HepG2 (cell line): ENCODE data around the gene FNIP2. TPM values are rescaled to one million over a fixed set of nuclear protein-coding genes. Genes with fewer than 3 reads are reported as not detected.

Source experiments
- CBFB ChIP-seq: sonication (generic); formaldehyde crosslinking; IDR thresholded peaks from 2 replicates; pipeline ENCODE4 v1.4.0; 2020; ENCODE audit warnings: missing genetic modification reagents
- E2F2 ChIP-seq: sonication (generic); formaldehyde crosslinking; IDR thresholded peaks from 2 replicates; pipeline ENCODE4 v1.4.0; 2020; ENCODE audit warnings: missing genetic modification reagents, borderline replicate concordance
- ELF4 ChIP-seq: sonication (generic); formaldehyde crosslinking; IDR thresholded peaks from 2 replicates; pipeline ENCODE4 v1.5.0; 2020; ENCODE audit warnings: missing genetic modification reagents, mild to moderate bottlenecking, moderate library complexity, borderline replicate concordance
- SMAD3 ChIP-seq: sonication (generic); formaldehyde crosslinking; IDR thresholded peaks from 2 replicates; pipeline ENCODE4 v1.4.0; 2020; ENCODE audit warnings: missing genetic modification reagents
- ZNF143 ChIP-seq: sonication (generic); formaldehyde crosslinking; IDR thresholded peaks from 2 replicates; pipeline ENCODE4 v1.4.0; 2020; ENCODE audit warnings: missing genetic modification reagents
- ZNF556 ChIP-seq: sonication (generic); formaldehyde crosslinking; IDR thresholded peaks from 2 replicates; pipeline ENCODE4 v1.4.0; 2020; ENCODE audit warnings: mild to moderate bottlenecking, missing genetic modification reagents, borderline replicate concordance
- polyA plus RNA-seq, 8 experiments: library from polyadenylated mRNA; depleted of rRNA in 3 of 8; stranded (reverse) in 7 of 8; unstranded in 1 of 8; fragments of >200 nt; fragmentation: Illumina TruSeq in 4 of 8; extraction: Trizol in 4 of 8; gene quantifications; 2 replicates each; pipeline versions ENCODE4 v1.2.1 to v1.2.3, GENCODE V29; 2011 to 2016; ENCODE audit warnings: low read depth in 4 of 8, missing spikeins in 1 of 8, mixed read lengths in 1 of 8; ENCODE audit not compliant: insufficient read depth in 1 of 8
- total RNA-seq, 5 experiments: library from RNA; depleted of rRNA; stranded (reverse); fragments of >200 nt; fragmentation: Illumina TruSeq; extraction: Trizol; gene quantifications; 2 replicates each; pipeline ENCODE4 v1.2.3, GENCODE V29; 2016; ENCODE audit warnings: low read depth in 1 of 5
- TF ChIP-seq, protein P1 (sequence below): sonication (generic); formaldehyde crosslinking; IDR thresholded peaks from 2 replicates; pipeline ENCODE4 v1.4.0; 2020; ENCODE audit warnings: low read depth, mild to moderate bottlenecking, missing genetic modification reagents
- TF ChIP-seq, protein P2 (sequence below): fragments of 450-650 bp; IDR thresholded peaks from 2 replicates; pipeline ENCODE4 v1.6.1; 2016
- TF ChIP-seq, protein P3 (sequence below): sonication (generic); formaldehyde crosslinking; IDR thresholded peaks from 2 replicates; pipeline ENCODE4 v1.9.0; 2021; ENCODE audit warnings: missing genetic modification reagents, borderline replicate concordance

Gene FNIP2
- total and polyA plus RNA-seq, 2 of the 13 experiments (the other 11 are each of a cell fraction or from before 2014, with no cell fraction given): 15.5 to 21.0 TPM

GRCh38 chr4:158863296-158863695 lies 94.5 kb downstream of the FNIP2 start (continued):
- TF ChIP-seq, protein P1, sequence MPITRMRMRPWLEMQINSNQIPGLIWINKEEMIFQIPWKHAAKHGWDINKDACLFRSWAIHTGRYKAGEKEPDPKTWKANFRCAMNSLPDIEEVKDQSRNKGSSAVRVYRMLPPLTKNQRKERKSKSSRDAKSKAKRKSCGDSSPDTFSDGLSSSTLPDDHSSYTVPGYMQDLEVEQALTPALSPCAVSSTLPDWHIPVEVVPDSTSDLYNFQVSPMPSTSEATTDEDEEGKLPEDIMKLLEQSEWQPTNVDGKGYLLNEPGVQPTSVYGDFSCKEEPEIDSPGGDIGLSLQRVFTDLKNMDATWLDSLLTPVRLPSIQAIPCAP (CRISPR knock-in tag): no peak
- TF ChIP-seq ZNF143: no peak
- no peak for TF ChIP-seq ELF4 (CRISPR knock-in tag)
- TF ChIP-seq SMAD3 (CRISPR knock-in tag): no peak
- TF ChIP-seq E2F2 (CRISPR knock-in tag): no peak
- no peak for TF ChIP-seq ZNF556 (CRISPR knock-in tag)
- TF ChIP-seq CBFB (CRISPR knock-in tag): no peak
- TF ChIP-seq, protein P2, sequence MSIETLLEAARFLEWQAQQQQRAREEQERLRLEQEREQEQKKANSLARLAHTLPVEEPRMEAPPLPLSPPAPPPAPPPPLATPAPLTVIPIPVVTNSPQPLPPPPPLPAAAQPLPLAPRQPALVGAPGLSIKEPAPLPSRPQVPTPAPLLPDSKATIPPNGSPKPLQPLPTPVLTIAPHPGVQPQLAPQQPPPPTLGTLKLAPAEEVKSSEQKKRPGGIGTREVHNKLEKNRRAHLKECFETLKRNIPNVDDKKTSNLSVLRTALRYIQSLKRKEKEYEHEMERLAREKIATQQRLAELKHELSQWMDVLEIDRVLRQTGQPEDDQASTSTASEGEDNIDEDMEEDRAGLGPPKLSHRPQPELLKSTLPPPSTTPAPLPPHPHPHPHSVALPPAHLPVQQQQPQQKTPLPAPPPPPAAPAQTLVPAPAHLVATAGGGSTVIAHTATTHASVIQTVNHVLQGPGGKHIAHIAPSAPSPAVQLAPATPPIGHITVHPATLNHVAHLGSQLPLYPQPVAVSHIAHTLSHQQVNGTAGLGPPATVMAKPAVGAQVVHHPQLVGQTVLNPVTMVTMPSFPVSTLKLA: no peak
- TF ChIP-seq, protein P3, sequence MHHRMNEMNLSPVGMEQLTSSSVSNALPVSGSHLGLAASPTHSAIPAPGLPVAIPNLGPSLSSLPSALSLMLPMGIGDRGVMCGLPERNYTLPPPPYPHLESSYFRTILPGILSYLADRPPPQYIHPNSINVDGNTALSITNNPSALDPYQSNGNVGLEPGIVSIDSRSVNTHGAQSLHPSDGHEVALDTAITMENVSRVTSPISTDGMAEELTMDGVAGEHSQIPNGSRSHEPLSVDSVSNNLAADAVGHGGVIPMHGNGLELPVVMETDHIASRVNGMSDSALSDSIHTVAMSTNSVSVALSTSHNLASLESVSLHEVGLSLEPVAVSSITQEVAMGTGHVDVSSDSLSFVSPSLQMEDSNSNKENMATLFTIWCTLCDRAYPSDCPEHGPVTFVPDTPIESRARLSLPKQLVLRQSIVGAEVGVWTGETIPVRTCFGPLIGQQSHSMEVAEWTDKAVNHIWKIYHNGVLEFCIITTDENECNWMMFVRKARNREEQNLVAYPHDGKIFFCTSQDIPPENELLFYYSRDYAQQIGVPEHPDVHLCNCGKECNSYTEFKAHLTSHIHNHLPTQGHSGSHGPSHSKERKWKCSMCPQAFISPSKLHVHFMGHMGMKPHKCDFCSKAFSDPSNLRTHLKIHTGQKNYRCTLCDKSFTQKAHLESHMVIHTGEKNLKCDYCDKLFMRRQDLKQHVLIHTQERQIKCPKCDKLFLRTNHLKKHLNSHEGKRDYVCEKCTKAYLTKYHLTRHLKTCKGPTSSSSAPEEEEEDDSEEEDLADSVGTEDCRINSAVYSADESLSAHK (CRISPR knock-in tag): no peak
